NB4 (cell line): ENCODE measurements around the gene MERTK.
"Not testable (repeated sequence)": the region's sequence is repeated elsewhere in the genome, so short reads cannot be mapped to it uniquely, and the experiment has no call there.

Source experiments
- CTCF ChIP-seq: IDR thresholded peaks from one replicate; pipeline ENCODE4 v1.5.1; 2012; ENCODE audit warnings: low read depth, low read length
- MAX ChIP-seq: IDR thresholded peaks from 2 replicates; pipeline ENCODE4 v1.6.1; 2011; ENCODE audit warnings: low read depth, low read length
- MYC ChIP-seq: IDR thresholded peaks from 2 replicates; pipeline ENCODE4 v1.6.1; 2011; ENCODE audit warnings: low read depth, low read length
- POLR2A ChIP-seq: IDR thresholded peaks from 2 replicates; pipeline ENCODE4 v1.6.1; 2011; ENCODE audit warnings: mild to moderate bottlenecking; ENCODE audit not compliant: insufficient read length; ENCODE audit errors: extremely low read depth

- not testable (repeated sequence) for TF ChIP-seq CTCF, POLR2A, MYC, MAX
These were observed 171.4 kb downstream of the MERTK start for GRCh38 chr2:112069794-112070193.
